ENCODE results near the gene EPG5. TPM values are rescaled to one million over a fixed set of nuclear protein-coding genes. Genes with fewer than 3 reads are reported as not detected.
A peak's percentile ranks its signal among the peaks of the same experiment; 100 is the strongest.

EPG5 gene
- total RNA-seq, 1 donor from 2014 or later: 38.5 TPM

- no peak overlapping the region for H3K4me3 ChIP-seq
- no peak for TF ChIP-seq CTCF (IDR thresholded peaks at IDR 0.05)
- H3K36me3 ChIP-seq: peaks cover 87% of the 10 kb centered on the region
- DNase-seq: no peak
- intact Hi-C loops (cut with DNase I): no loop called here
- H3K4me1 ChIP-seq: no peaks in the 10 kb centered on the region
- H3K27ac ChIP-seq: no peak overlapping the region
- H3K9me3 ChIP-seq: no peaks in the 10 kb centered on the region
- peak; percentile 75 for ATAC-seq
- H3K27me3 ChIP-seq: no peaks in the 10 kb centered on the region
Observed at GRCh38 chr18:45930963-45931362, 36.2 kb downstream of the EPG5 start.

GRCh38 chr18:45926691-45927090 is 40.4 kb downstream of the EPG5 start:
- ATAC-seq (no peak), DNase-seq (no peak)
- Histone ChIP-seq H3K4me1 (no peaks in the 10 kb centered on the region), H3K36me3 (peaks cover 86% of the 10 kb centered on the region), H3K9me3 (no peaks in the 10 kb centered on the region), H3K4me3 (no peak overlapping the region), H3K27ac (no peak overlapping the region), H3K27me3 (no peaks in the 10 kb centered on the region)
- intact Hi-C loops (cut with DNase I): no loop called here
- TF ChIP-seq CTCF (IDR thresholded peaks at IDR 0.05): no peak

GRCh38 chr18:45926085-45926484 is 41.0 kb downstream of the EPG5 start:
- Histone ChIP-seq H3K9me3 (no peaks in the 10 kb centered on the region), H3K27ac (no peak overlapping the region), H3K4me1 (peaks cover under 1% of the 10 kb centered on the region), H3K36me3 (peaks cover 86% of the 10 kb centered on the region), H3K27me3 (no peaks in the 10 kb centered on the region), H3K4me3 (no peak overlapping the region)
- no peak for ATAC-seq
- no peak for TF ChIP-seq CTCF (IDR thresholded peaks at IDR 0.05)
- no peak for DNase-seq
- intact Hi-C loops (cut with DNase I): no loop called here

GRCh38 chr18:45923138-45923537 is 44.0 kb downstream of the EPG5 start:
- ATAC-seq (no peak), DNase-seq (no peak)
- H3K4me3 ChIP-seq: no peak overlapping the region
- intact Hi-C loops (cut with DNase I): no loop called here
- H3K4me1 ChIP-seq: peaks cover 11% of the 10 kb centered on the region
- no peaks in the 10 kb centered on the region for H3K9me3 ChIP-seq
- no peak for TF ChIP-seq CTCF (IDR thresholded peaks at IDR 0.05)
- H3K27ac ChIP-seq: no peak overlapping the region
- H3K36me3 ChIP-seq: peaks cover 80% of the 10 kb centered on the region
- no peaks in the 10 kb centered on the region for H3K27me3 ChIP-seq

GRCh38 chr18:45920367-45920766 is 46.8 kb downstream of the EPG5 start:
- peak; percentile 72 for ATAC-seq

More at GRCh38 chr18:45920367-45920766, 46.8 kb downstream of the EPG5 start:
- intact Hi-C loops (cut with DNase I): no loop called here
- peak; percentile 84 for DNase-seq
- peaks cover 11% of the 10 kb centered on the region for H3K4me1 ChIP-seq
- no peak overlapping the region for H3K4me3 ChIP-seq
- H3K9me3 ChIP-seq: no peaks in the 10 kb centered on the region
- no peak overlapping the region for H3K27ac ChIP-seq
- TF ChIP-seq CTCF (IDR thresholded peaks at IDR 0.05): no peak
- H3K36me3 ChIP-seq: peaks cover 92% of the 10 kb centered on the region
- no peaks in the 10 kb centered on the region for H3K27me3 ChIP-seq
